HG03571 (cell line): ENCODE measurements around the gene PSENEN.

Source experiments
- ATAC-seq: cut with Tn5 transposase; IDR thresholded peaks from one replicate; pipeline ENCODE4 v1.9.1; 2021; ENCODE audit not compliant: unreplicated experiment

PSENEN gene, protein sequence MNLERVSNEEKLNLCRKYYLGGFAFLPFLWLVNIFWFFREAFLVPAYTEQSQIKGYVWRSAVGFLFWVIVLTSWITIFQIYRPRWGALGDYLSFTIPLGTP

DNA sequence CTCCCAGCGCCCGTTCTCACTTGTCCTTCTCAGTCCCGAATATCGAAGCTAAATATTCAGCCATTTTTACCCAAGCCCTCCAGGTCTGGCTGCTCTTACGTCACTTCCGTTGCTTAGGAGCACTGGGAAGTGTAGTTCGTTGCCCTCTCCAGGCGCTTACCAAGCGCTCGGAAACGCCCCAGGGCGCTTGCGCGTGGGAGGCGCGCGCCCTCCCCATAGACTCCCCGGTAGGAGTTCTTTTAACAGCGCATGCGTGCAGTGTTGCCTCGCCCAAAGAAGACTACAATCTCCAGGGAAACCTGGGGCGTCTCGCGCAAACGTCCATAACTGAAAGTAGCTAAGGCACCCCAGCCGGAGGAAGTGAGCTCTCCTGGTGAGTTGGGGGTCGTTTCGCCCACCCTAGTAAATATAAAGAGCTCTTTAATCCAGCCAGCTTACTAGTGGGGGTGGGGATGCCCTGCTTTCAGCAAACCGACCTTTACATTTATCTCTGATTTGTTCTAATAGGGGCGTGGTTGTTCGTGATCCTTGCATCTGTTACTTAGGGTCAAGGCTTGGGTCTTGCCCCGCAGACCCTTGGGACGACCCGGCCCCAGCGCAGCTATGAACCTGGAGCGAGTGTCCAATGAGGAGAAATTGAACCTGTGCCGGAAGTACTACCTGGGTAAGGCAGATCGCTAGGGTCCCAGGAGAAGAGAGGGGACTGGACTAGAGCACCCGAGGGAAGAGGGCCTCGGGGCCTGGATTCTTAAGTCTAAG is at the start of gene PSENEN, which contains the start of gene U2AF1L4:
TSS of gene PSENEN (plus strand) at position 324 of the 759 bp plus-strand sequence. CDS start at position 604, 280 bp downstream.
TSS of gene U2AF1L4 (minus strand) at position 91 of the 759 bp plus-strand sequence. CDS start at position 64, 27 bp downstream.
- ATAC-seq, result peak; percentile 34

DNA sequence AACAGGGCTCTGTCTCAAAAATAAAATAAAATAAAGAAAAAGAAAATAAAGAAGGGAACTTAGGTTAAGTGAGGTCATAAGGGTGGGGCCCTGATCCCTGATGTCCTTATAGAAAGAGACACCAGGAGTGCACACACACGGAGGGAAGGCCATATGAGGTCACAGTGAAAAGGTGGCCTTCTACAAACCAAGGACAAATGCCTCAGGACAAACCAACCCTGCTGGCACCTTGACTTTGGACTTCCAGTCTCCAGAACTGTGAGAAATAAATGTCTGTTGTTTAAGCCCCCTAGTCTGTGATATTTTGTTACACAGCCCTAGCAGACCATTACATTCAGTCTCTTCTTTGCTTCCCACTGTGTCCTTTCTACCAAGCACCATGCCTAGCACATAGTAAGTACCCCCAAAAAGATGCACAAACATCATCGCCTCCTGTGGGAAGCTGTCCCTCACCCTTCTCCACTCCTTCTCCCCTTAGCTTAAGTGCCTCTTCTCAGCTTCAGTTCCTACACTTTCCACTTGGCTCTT is 49.5 kb upstream of the PSENEN start:
- ATAC-seq, result no peak

DNA sequence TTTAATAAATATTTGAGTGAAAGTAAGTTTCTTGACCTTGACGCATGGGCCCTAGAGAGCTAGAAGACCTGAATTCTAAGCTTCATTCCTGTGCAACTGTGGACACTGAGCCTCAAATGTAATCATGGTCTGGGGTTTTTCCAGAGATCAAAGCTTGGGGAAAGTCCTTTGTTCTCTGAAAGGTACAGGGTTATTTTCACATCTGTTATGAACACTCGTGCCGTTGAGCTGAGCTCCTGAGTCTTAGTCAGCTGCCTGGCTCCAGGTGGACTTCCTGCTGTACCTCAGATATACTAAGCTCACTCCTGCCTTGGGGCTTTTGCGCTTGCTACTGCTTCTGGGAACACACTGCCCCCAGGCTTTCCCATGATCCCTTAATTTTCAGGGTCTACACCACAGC is 48.6 kb upstream of the PSENEN start:
- no peak for ATAC-seq

DNA sequence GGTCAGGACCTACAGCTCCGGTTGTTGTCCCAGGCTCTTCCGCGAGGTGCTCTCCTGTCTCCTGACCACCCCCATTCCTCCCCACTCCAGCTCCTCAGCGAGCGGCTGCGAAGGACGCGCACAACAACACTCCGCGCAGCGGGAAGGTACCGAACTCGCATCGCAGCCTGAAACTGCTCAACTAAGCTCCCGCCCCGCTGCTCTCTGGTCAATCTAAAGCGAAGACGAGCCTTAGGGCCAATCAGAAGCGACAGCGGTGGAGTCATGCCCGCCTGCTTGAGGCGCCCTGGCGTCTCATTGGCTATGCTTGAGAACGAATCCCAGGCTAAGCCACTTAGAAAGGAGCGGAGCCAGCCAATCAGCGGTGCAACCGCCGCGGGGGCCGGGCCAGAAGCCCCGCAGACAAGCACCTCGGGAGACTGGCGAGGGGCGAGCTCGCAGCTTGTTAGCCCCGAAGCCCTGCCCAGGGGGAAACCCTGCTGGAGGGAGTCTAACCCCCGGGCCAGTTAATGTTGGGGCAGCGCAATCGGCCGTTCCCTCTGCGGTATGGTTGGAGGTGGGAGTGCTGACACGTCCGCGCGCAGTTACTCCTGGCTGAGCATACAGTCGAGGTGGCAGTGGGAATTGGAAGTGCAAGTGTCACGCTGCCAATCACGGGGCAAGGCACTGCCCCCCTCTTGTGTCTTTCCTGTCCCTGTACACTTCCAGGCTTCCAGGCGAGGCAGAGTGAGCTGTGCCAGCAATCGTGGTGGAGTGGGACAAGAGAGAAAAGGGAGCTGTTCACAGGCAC is 43.0 kb upstream of the PSENEN start:
- ATAC-seq, result peak; percentile 90

DNA sequence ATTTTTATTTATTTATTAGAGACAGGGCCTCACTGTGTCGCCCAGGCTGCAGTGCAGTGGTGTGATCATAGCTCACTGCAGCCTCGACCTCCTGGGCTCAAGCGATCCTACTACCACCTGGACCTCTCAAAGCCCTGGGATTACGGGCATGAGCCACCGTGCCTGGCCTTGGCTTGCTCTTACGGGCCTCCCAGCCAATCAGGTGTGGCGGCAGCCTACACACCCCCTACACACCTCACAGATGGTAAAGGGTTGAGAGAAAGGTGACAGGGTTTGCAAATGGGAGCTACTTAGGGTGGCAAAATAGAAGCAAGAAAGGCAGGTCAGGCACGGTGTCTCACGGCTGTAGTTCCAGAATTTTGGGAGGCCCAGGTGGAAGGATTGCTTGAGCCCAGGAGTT is 42.1 kb upstream of the PSENEN start:
- no peak for ATAC-seq

DNA sequence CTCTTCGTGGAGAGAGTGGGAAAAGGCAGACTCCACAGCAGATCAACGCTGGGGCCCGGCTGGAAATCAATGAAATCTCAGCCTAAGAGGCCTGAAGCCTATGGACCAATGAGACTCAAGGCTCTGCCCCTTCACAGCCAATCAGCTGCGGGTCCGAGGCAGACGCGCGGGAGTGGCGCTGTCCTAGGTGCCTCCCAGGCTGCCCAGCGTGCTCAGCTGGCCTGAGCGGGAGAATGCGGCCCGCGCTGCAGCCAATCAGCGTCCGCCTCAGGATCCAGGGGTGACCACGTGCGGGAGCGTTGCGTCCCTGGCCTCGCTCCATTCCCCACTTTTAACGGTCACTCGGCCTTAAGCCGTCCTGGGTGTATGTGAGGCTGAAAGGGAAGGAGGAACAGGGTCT is 41.2 kb upstream of the PSENEN start, which contains the start of gene ZBTB32:
TSS of gene ZBTB32 (plus strand) at position 341 of the 400 bp plus-strand sequence. CDS start 10,069 bp downstream, outside the sequence.
- ATAC-seq, result no peak

DNA sequence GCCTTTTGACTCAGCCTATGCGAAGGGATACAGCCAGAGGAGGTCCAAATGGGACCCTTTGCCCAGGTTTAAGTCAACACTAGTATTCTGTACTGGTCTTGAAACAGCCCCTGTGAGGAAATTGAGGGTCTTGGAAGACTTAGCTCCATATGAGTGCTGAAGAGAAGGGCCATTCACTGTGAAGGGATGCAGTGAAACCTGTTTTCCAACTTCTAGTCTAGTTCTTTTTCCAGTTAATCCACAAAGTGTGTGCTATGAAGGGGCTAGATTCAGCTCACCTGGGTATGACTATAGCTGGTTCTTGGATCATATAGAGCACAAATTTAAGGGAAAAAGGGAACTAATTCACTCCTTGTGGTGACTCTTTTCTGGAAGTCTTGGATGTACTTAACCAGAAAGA is 37.1 kb upstream of the PSENEN start:
- ATAC-seq, result no peak

DNA sequence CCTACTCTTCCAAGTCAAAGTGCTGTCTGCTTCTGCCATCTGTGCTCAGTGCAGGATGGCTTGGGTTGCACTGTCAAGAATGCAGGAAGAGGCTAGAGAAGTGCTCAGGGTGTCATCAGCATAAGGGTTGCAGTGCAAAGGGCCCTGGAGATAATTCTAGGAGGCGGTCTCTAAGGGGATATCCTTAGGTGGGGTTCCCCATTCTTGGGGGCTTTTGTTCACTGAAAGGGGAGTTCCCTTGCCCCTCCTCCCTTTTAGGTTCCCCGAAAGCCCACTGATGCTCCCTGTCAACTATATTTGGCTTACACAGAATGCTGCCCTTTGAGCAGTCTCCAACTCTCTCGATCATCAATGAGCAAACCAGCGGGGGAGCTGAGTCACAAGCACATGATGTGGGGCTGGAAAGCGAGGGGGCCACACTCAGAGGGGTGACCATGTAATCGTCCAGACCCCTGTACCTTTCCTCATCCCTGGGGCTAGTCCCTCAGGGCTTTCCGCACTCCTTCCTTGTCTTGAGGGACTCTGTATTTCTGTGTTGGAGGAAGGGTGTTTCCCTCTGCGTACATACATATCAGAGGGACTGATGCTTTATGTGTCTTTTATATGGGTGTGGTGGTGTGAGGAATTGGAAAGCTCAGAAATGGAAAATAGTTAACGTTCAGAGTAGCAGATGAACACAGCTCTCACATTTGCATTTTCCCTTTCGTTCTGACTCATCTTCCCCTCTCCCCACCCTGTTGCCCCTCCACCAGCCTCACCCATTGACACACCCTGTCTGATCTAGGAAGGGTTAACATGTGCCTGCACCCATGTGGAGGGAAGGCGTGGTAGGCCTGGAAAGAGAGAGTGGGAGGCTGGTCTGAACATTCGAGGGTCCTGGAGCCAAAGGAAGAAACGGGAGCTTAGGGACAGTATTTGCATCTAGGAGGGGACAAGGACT is 34.4 kb upstream of the PSENEN start:
- no peak for ATAC-seq

DNA sequence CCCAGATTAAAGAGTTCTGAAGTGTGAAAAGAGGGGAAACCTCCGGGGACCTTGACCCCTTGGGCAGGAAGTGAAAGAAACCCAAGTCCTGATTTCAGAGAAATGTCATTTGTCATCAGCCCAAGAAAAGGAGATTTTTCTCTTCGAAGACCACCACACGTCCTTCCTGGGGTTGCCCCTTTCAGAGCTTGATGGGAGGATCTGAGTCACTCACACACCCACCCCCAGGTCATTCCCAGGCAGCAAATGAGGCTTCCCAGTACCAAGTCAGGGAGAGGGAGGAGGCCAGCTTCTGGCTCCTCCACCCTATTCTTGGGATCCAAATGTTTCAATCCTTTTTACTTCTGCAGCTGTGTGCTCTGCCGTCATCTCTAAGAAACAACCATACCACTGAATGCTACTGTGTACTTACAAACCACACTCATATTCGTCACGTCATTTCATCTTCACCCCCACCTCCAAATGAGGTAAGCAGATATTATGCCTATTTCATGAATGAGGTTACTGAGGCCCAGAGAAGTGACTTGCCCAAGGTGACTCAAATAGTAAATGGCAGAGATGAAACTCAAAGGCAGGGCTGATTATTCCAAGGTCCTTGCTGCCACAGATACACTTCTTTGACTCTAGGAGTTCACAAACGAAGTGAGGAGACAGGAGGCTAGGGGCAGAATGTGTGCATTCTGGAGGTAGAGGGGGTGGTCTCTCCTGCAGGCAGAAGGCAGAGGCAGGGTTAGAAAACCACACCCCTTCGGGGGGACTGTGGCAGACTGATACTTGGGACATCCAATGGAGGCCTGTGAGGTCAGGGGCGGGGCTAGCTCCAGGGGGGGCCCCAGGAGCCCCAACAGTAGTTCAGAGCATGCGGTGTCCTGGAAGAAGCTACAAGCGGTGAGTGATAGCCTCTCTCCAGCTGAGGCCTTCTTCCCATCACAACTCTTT is 32.6 kb upstream of the PSENEN start:
- no peak for ATAC-seq

DNA sequence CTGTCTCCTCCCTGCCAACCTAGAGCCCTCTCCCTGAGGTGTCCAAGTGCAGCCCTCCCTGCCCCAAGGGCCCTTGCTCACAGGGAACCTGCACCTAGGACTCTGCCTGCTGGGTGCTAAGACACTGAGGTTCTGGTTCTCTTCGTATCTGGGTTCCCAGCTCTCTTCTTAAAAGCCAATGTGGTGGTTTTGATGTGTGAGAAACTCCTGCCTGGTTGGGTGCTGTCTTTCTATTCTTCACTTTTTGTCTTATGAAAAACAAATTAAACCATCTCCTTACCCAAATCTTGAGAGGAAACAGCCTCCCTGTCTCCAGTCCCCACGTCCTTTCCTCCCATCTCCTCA is 32.0 kb upstream of the PSENEN start:
- ATAC-seq, result no peak

DNA sequence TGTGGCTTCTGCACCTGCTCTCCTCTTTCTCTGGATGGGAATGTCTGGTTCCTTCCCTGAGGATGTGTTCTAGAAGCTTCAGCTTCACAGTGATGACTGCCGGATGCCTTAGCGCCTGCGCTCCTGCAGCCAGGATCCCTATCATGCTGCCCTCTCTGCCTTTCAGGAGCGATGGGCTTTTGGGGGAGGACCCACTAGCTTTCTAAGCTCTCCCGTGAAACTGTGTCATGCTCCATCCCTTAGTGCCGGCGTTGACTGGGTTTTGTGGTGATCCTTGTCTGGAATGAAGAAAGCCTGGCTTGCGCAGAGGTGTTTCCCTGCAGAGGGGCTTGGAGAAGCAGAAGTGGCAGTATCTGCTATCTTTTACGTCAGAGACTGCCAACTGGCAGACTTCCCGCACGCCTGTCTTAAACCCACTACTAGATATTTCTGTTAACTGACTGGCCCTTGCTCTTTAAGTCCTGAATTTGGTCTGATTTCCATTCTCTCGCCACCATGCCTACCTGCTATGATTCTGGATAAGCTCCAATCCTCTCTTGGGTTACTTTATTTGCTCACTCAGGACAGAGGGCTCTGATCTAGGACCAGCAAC is 31.5 kb upstream of the PSENEN start:
- ATAC-seq, result no peak

DNA sequence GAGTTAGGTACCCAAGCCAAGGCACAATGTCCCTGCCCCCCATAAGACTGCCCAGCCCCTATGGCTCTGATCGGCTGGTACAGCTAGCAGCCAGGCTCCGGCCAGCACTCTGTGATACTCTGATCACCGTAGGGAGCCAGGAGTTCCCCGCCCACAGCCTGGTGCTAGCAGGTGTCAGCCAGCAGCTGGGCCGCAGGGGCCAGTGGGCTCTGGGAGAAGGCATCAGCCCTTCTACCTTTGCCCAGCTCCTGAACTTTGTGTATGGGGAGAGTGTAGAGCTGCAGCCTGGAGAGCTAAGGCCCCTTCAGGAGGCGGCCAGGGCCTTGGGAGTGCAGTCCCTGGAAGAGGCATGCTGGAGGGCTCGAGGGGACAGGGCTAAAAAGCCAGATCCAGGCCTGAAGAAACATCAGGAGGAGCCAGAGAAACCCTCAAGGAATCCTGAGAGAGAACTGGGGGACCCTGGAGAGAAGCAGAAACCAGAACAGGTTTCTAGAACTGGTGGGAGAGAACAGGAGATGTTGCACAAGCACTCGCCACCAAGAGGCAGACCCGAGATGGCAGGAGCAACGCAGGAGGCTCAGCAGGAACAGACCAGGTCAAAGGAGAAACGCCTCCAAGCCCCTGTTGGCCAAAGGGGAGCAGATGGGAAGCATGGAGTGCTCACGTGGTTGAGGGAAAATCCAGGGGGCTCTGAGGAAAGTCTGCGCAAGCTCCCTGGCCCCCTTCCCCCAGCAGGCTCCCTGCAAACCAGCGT is 30.7 kb upstream of the PSENEN start:
- ATAC-seq, result no peak

DNA sequence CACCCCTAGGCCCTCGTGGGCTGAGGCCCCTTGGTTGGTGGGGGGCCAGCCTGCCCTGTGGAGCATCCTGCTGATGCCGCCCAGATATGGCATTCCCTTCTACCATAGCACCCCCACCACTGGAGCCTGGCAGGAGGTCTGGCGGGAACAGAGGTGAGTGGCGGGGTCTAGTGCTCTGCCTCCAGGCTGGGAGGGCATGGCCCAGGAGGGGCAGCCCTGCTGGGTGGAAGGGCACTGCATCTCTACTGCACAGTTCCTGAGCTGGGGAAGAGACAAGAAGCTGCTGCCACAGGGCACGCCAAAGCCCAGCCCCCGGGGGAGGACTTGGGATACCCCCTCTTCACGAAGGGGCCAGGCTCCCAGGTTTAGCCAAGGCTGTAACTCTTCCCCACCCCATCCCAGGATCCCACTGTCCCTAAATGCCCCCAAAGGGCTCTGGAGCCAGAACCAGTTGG is 30.1 kb upstream of the PSENEN start:
- no peak for ATAC-seq

DNA sequence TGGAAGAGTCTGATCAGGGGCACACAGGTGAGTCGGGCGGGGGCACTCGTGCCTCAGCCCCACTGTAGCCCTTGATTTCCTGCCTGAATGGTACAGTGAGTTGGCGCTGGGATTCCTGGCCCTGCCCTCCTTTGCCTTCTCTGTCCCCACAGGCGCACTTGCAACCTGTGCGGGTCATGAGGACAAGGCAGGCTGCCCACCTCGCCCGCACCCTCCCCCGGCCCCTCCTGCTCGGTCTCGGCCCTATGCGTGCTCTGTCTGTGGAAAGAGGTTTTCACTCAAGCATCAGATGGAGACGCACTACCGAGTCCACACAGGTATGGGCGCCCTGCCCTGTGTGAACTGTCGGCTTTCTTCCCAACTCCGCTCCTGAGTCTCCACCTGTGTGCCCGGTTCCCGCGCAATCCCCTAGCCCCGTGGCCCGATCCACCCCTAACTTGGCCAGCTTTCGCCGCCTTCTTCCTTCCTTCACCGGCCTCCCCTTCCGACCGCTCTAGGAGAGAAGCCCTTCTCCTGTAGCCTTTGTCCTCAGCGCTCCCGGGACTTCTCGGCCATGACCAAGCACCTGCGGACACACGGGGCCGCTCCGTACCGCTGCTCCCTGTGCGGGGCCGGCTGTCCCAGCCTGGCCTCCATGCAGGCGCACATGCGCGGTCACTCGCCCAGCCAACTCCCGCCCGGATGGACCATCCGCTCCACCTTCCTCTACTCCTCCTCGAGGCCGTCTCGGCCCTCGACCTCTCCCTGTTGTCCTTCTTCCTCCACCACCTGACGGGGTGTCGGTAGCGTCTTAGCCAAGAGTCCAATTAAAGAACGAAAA is 29.3 kb upstream of the PSENEN start:
- ATAC-seq, result no peak

DNA sequence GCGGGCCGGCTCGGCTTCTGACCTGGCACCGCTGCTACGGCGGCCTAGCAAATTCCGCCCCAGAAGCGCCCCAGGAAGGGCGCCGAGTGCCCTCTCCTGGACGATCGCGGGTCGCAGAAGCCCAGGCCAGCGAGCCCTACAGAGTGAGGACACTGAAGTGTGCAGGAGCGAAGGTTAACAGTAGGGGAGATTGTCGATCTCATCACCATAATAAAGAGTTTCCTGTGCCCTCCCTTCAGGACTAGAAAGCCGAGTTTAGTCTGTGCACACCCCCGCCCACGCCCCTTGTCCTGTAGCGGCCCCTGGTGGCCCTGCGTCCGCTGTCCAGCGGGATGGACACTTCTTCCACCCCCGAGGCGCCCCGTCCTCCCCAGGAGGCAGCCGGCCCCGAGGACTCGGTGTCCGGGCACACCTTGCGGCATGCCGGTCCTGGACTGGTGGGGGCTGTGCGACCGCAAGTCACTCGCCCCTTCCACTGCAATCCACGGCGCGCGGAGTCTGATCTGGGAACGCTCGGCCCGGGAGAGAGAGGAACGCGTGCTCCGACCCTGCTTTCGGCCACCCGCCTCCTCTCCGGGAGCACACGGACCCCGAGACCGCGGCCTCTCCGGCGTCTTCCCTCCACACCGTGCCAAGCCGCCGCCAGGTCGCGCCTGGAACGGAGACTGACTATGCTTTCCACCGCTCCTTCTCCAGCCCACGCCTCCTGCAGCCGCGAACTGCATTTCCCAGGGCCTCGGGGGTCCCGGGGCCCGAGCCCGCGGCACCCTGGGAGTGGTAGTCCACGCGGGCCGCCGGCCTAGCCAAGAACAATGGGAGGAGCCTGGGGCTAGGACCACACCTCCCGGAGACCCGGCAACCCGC is 28.4 kb upstream of the PSENEN start:
- ATAC-seq, result peak; percentile 57

DNA sequence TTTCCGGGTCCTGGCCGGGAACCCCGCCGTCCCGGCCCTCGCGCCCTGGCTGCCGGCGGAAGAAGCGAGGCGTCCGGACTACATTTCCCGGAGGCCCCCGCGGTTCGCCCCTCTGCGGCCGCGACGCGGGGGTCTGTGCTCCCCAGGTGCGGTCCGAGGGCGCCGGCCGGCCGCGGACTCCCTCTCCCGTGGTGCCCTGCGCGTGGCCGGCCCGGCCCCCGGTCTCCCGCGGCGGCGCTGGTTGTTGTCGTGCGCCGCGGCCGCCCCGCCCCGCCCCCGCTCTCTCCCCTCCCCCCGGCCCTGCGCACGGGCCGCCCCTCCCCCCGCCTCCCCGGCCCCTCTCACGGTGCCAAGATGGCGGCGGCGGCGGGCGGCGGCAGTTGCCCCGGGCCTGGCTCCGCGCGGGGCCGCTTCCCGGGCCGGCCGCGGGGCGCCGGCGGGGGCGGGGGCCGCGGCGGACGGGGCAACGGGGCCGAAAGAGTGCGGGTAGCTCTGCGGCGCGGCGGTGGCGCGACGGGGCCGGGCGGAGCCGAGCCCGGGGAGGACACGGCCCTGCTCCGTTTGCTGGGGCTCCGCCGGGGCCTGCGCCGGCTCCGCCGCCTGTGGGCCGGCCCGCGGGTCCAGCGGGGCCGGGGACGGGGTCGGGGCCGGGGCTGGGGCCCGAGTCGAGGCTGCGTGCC is 27.6 kb upstream of the PSENEN start, which contains the start of gene KMT2B:
TSS of gene KMT2B (plus strand) at position 339 of the 680 bp plus-strand sequence. CDS start at position 355, 16 bp downstream.
- ATAC-seq, result peak; percentile 47
